GM12891 (cell line): ENCODE results near the gene SF3B2.

Source experiments
- DNase-seq: peaks from one replicate; pipeline ENCODE4 v3.0.0; 2011; ENCODE audit warnings: low spot score; ENCODE audit not compliant: insufficient read length
- FAIRE-seq: peaks from 2 replicates; lab custom pipeline; 2011; peaks lifted over from hg19 to GRCh38; lab: Jason Lieb, UNC
- PAX5 ChIP-seq: IDR thresholded peaks from 2 replicates; pipeline ENCODE4 v1.6.1; 2011; ENCODE audit warnings: low read length, moderate library complexity, mild to moderate bottlenecking; ENCODE audit not compliant: insufficient read depth, severe bottlenecking
- POLR2A ChIP-seq: IDR thresholded peaks from 2 replicates; pipeline ENCODE4 v1.6.1; 2011; ENCODE audit warnings: low read depth, low read length, control low read depth
- POLR2AphosphoS5 ChIP-seq: IDR thresholded peaks from 2 replicates; pipeline ENCODE4 v1.6.1; 2011; ENCODE audit warnings: low read depth, low read length, control low read depth
- POU2F2 ChIP-seq: IDR thresholded peaks from 2 replicates; pipeline ENCODE4 v1.6.1; 2011; ENCODE audit warnings: low read depth, mild to moderate bottlenecking, control low read depth, low read length, moderate library complexity
- SPI1 ChIP-seq: IDR thresholded peaks from 2 replicates; pipeline ENCODE4 v1.6.1; 2011; ENCODE audit warnings: low read depth, low read length, control low read depth
- TAF1 ChIP-seq: IDR thresholded peaks from 2 replicates; pipeline ENCODE4 v1.6.1; 2011; ENCODE audit warnings: low read depth, low read length, control low read depth

The SF3B2 gene

DNA sequence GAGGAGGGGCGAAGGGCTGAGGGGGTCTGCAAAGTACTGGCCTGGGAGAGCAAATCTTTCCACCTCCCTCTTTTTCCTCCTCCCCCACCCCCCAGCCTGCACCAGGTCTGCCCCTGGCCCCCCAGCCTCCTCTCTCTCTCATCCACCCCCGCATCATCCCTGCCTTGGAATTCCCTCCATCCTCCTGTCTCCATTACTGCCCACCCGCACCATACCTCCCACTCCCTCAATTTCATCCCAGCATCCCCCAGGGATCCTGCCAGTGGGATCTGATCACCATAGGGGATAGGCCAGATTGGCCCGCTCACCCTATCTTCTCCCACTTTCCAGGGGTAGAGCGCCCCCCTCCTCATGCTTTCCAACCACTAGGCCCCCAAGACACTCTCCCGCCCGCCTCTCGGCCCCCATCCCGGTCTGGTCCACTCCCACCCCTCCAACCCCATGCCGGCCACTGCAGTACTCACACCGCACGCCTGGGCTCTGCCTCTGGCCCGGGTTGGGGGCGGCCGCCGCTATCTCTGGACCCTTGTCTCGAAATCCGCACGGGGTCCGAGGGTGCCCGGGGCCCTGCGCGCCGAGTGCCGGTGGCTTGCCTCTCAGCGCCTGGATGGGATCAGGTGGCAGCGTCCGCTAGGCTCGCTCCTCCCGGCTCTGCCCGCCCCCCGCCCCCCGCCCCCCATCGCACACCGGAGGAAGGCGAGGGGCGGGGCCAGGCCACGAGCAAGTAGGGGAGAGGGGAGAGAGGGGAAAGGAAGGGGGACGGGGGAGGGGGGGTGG is 3.4 kb upstream of the SF3B2 start, which contains the start of gene GAL3ST3:
Gene GAL3ST3 (minus strand): TSS at position 615 of the 777 bp plus-strand sequence. CDS start 3,746 bp downstream, outside the sequence.
- FAIRE-seq, result no peak
- no peak for TF ChIP-seq PAX5
- TF ChIP-seq POLR2AphosphoS5, result no peak
- no peak for TF ChIP-seq TAF1
- TF ChIP-seq POLR2A, result no peak
- no peak for TF ChIP-seq POU2F2
- TF ChIP-seq SPI1, result no peak
- no peak for DNase-seq

GRCh38 chr11:66050581-66051231 is 1.5 kb upstream of the SF3B2 start:
- DNase-seq (no peak), FAIRE-seq (no peak)
- TF ChIP-seq POU2F2, result no peak
- TF ChIP-seq POLR2AphosphoS5, result no peak
- no peak for TF ChIP-seq POLR2A
- TF ChIP-seq PAX5, result no peak
- no peak for TF ChIP-seq SPI1
- TF ChIP-seq TAF1, result no peak

GRCh38 chr11:66051371-66051765 is 796 bp upstream of the SF3B2 start:
- no peak for TF ChIP-seq PAX5
- TF ChIP-seq POLR2AphosphoS5, result no peak
- TF ChIP-seq TAF1, result no peak
- TF ChIP-seq POU2F2, result no peak
- TF ChIP-seq POLR2A, result no peak
- TF ChIP-seq SPI1, result no peak
- no peak for DNase-seq
- no peak for FAIRE-seq

- TF ChIP-seq SPI1, result no peak
- no peak for TF ChIP-seq POLR2A
- TF ChIP-seq TAF1, result no peak
- no peak for TF ChIP-seq POLR2AphosphoS5
- TF ChIP-seq PAX5, result no peak
- TF ChIP-seq POU2F2, result no peak
- FAIRE-seq (no peak), DNase-seq (no peak)
Measured at GRCh38 chr11:66052664-66052982, 459 bp downstream of the SF3B2 start.

DNA sequence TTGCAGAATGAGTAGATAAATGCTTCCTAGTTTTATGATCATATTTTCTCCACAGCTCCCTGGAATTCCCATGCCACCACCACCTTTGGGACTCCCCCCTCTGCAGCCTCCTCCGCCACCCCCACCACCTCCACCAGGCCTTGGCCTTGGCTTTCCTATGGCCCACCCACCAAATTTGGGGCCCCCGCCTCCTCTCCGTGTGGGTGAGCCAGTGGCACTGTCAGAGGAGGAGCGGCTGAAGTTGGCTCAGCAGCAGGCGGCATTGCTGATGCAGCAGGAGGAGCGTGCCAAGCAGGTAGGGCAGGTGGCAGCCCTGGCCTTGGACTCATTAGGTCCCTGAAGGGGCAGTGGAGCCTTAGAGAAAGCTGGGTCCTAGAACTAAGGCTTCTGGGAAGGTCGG is 2.9 kb downstream of the SF3B2 start:
- no peak for FAIRE-seq
- no peak for TF ChIP-seq SPI1
- no peak for TF ChIP-seq POLR2A
- TF ChIP-seq POU2F2, result no peak
- no peak for TF ChIP-seq POLR2AphosphoS5
- DNase-seq, result no peak

GRCh38 chr11:66056501-66056900 is 4.3 kb downstream of the SF3B2 start:
- TF ChIP-seq POLR2A, result no peak
- TF ChIP-seq TAF1, result no peak
- no peak for TF ChIP-seq POU2F2
- no peak for TF ChIP-seq SPI1
- TF ChIP-seq POLR2AphosphoS5, result no peak
- TF ChIP-seq PAX5, result no peak
- FAIRE-seq (no peak), DNase-seq (no peak)

DNA sequence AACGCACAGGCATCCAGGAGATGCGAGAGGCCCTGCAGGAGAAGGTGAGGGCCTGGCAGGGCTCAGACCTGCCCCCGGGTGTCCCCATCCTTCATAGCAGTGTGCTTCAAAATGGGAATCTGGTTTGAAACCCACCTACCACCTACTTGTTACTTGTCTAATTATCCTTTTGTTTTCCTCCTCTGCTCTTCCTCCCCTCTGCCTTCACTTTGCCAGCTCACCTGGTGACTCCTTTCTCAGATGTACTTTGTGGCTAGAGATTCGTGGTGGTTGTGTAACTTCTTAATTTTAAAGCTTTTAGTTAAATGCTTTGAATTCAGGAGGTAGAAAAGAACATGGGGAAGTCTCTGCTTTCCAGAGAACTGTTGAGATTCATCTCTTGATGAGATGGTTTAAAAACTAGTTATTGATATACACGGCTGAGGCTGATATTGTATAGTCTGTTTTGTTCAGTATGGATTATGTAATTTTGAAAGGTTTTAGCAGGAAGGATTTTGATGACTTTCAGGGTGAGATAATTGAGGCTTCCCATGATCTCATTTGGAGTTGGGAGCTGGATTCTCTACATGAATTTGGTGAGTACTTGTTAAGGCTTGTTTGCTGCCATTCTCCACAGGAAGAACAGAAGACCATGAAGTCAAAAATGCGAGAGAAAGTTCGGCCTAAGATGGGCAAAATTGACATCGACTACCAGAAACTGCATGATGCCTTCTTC is 8.0 kb downstream of the SF3B2 start:
- no peak for TF ChIP-seq SPI1
- TF ChIP-seq POLR2AphosphoS5, result no peak
- no peak for TF ChIP-seq TAF1
- TF ChIP-seq POLR2A, result no peak
- DNase-seq (no peak), FAIRE-seq (no peak)

DNA sequence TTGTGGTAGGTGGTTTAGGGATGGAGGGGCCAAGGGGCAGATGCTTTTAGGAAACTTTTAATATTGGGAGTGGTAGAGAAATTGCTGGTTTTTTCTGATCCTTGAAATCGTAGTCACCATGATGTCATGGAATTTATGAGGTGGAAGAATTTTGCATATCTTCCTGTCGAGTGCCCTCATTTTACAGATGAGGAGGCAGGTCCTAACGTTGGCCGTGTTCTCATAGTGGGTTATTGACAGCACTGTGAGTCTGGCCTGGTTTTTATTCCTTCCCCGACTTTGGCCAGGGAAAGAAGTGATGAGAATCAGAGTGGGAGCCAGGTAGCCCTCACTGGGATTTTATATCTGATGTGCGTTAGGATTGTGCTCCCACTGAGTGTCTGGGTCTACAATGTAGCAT is 9.1 kb downstream of the SF3B2 start:
- TF ChIP-seq TAF1 (no peak), POU2F2 (no peak), POLR2AphosphoS5 (no peak), POLR2A (no peak), PAX5 (no peak), SPI1 (no peak)
- no peak for DNase-seq
- FAIRE-seq, result no peak

- no peak for FAIRE-seq
Measured at GRCh38 chr11:66062408-66062807, 10.2 kb downstream of the SF3B2 start.

More at GRCh38 chr11:66062408-66062807, 10.2 kb downstream of the SF3B2 start:
- no peak for DNase-seq
- no peak for TF ChIP-seq POLR2AphosphoS5
- no peak for TF ChIP-seq SPI1
- TF ChIP-seq POU2F2, result no peak
- no peak for TF ChIP-seq PAX5
- TF ChIP-seq POLR2A, result no peak
- no peak for TF ChIP-seq TAF1
